K562 (cell line): ENCODE data around the gene ANO2. TPM values are rescaled to one million over a fixed set of nuclear protein-coding genes. Genes with fewer than 3 reads are reported as not detected.

Experiments
- ATF1 ChIP-seq, 2 experiments: fragments of 450-650 bp in 1 of 2; IDR thresholded peaks; 2 replicates each; pipeline ENCODE4 v1.6.1; 2016; ENCODE audit warnings: missing compliant biosample characterization in 1 of 2, missing genetic modification characterization in 1 of 2
- DDX20 ChIP-seq: fragments of 450-650 bp; IDR thresholded peaks from 2 replicates; pipeline ENCODE4 v1.6.1; 2016; ENCODE audit warnings: missing genetic modification characterization, low read depth, mild to moderate bottlenecking, missing compliant biosample characterization, moderate library complexity
- ELF1 ChIP-seq: fragments of 200-800 bp; sonication (Bioruptor generic); IDR thresholded peaks from 2 replicates; pipeline ENCODE4 v1.6.1; 2016; ENCODE audit warnings: missing genetic modification characterization, missing compliant biosample characterization
- ETV1 ChIP-seq: fragments of 450-650 bp; conservative IDR thresholded peaks from 2 replicates; pipeline ENCODE4 v1.6.1; 2016; ENCODE audit warnings: missing genetic modification characterization, control low read depth, low read depth, missing compliant biosample characterization
- GATAD2A ChIP-seq: fragments of 450-650 bp; IDR thresholded peaks from 2 replicates; pipeline ENCODE4 v1.6.1; 2017
- HNRNPL ChIP-seq: fragments of 200-400 bp; formaldehyde crosslinking; IDR thresholded peaks from 2 replicates; pipeline ENCODE4 v1.6.1; 2017; ENCODE audit warnings: low read depth, mild to moderate bottlenecking, low read length
- MEF2D ChIP-seq: conservative IDR thresholded peaks from 2 replicates; pipeline ENCODE4 v1.6.1; 2016; ENCODE audit warnings: low read depth, missing genetic modification characterization, missing compliant biosample characterization
- NFE2L1 ChIP-seq: fragments of 450-650 bp; IDR thresholded peaks from 2 replicates; pipeline ENCODE4 v1.6.1; 2016; ENCODE audit warnings: missing genetic modification characterization, low read depth, mild to moderate bottlenecking, missing compliant biosample characterization, moderate library complexity, borderline replicate concordance
- RBM22 ChIP-seq: fragments of 200-400 bp; formaldehyde crosslinking; IDR thresholded peaks from 2 replicates; pipeline ENCODE4 v1.6.1; 2018; ENCODE audit warnings: low read length, low read depth; ENCODE audit not compliant: poor library complexity, severe bottlenecking
- RREB1 ChIP-seq: fragments of 250-450 bp; sonication (Bioruptor Pico); IDR thresholded peaks from 2 replicates; pipeline ENCODE4 v1.4.0; 2020
- TCF7L2 ChIP-seq: fragments of 150-350 bp; IDR thresholded peaks from 2 replicates; pipeline ENCODE4 v1.6.1; 2016; ENCODE audit warnings: low read depth, mild to moderate bottlenecking, low read length, moderate library complexity
- ZNF263 ChIP-seq: sonication (generic); formaldehyde crosslinking; IDR thresholded peaks from 2 replicates; pipeline ENCODE4 v1.8.0; 2022; ENCODE audit warnings: mild to moderate bottlenecking, missing genetic modification reagents, borderline replicate concordance
- polyA plus RNA-seq, 8 experiments: library from polyadenylated mRNA; depleted of rRNA in 4 of 8; stranded (reverse) in 5 of 8; unstranded in 3 of 8; fragments of >200 nt; fragmentation: Nextera tagmentation in 2 of 8; fragmentation: Illumina TruSeq in 1 of 8; extraction: Ambion mirVana in 2 of 8; extraction: Trizol in 1 of 8; gene quantifications; 2 replicates each; pipeline versions ENCODE4 v1.2.1 to v1.2.3, GENCODE V29; 2011 to 2014; ENCODE audit warnings: inconsistent platforms in 1 of 8, missing spikeins in 1 of 8
- total RNA-seq, 7 experiments: library from RNA; depleted of rRNA in 6 of 7; stranded (reverse); fragments of >200 nt in 6 of 7; fragmentation: Illumina TruSeq in 2 of 7; extraction: Trizol in 2 of 7; gene quantifications; 2 replicates each; pipeline versions ENCODE4 v1.2.1 to v1.2.3, GENCODE V29; 2011 to 2021; ENCODE audit warnings: low replicate concordance in 1 of 7
- TF ChIP-seq, protein P1 (sequence below): fragments of 250-450 bp; sonication (Bioruptor Pico); IDR thresholded peaks from 2 replicates; pipeline ENCODE4 v1.4.0; 2020; ENCODE audit warnings: borderline replicate concordance
- TF ChIP-seq, protein P2 (sequence below): fragments of 450-650 bp; IDR thresholded peaks from 2 replicates; pipeline ENCODE4 v1.6.1; 2018; ENCODE audit not compliant: partially characterized antibody

ANO2 gene
- total and polyA plus RNA-seq, 9 of the 15 experiments (the other 6 are each of a cell fraction or from before 2014, with no cell fraction given): 0.64 TPM; not detected in 8

- no peak for TF ChIP-seq RREB1 (CRISPR knock-in tag)
- TF ChIP-seq ELF1 (tag): no peak
- TF ChIP-seq MEF2D (tag): no peak
- no peak for TF ChIP-seq ZNF263 (CRISPR knock-in tag)
- TF ChIP-seq TCF7L2: peak; percentile 45; the same call in 1 of the 2 replicates
- TF ChIP-seq NFE2L1 (tag): no peak
- TF ChIP-seq, protein P1, sequence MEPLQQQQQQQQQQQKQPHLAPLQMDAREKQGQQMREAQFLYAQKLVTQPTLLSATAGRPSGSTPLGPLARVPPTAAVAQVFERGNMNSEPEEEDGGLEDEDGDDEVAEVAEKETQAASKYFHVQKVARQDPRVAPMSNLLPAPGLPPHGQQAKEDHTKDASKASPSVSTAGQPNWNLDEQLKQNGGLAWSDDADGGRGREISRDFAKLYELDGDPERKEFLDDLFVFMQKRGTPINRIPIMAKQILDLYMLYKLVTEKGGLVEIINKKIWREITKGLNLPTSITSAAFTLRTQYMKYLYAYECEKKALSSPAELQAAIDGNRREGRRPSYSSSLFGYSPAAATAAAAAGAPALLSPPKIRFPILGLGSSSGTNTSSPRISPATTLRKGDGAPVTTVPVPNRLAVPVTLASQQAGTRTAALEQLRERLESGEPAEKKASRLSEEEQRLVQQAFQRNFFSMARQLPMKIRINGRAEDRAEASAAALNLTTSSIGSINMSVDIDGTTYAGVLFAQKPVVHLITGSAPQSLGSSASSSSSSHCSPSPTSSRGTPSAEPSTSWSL (CRISPR knock-in tag): no peak
- TF ChIP-seq RBM22: no peak
- no peak for TF ChIP-seq ETV1 (tag)
- no peak for TF ChIP-seq HNRNPL
- no peak for TF ChIP-seq ATF1 (CRISPR knock-in tag; IDR thresholded peaks at IDR 0.05)
- TF ChIP-seq ATF1 (tag; IDR thresholded peaks at IDR 0.05): peak; percentile 34; the same call in 1 of the 2 replicates
- TF ChIP-seq, protein P2, sequence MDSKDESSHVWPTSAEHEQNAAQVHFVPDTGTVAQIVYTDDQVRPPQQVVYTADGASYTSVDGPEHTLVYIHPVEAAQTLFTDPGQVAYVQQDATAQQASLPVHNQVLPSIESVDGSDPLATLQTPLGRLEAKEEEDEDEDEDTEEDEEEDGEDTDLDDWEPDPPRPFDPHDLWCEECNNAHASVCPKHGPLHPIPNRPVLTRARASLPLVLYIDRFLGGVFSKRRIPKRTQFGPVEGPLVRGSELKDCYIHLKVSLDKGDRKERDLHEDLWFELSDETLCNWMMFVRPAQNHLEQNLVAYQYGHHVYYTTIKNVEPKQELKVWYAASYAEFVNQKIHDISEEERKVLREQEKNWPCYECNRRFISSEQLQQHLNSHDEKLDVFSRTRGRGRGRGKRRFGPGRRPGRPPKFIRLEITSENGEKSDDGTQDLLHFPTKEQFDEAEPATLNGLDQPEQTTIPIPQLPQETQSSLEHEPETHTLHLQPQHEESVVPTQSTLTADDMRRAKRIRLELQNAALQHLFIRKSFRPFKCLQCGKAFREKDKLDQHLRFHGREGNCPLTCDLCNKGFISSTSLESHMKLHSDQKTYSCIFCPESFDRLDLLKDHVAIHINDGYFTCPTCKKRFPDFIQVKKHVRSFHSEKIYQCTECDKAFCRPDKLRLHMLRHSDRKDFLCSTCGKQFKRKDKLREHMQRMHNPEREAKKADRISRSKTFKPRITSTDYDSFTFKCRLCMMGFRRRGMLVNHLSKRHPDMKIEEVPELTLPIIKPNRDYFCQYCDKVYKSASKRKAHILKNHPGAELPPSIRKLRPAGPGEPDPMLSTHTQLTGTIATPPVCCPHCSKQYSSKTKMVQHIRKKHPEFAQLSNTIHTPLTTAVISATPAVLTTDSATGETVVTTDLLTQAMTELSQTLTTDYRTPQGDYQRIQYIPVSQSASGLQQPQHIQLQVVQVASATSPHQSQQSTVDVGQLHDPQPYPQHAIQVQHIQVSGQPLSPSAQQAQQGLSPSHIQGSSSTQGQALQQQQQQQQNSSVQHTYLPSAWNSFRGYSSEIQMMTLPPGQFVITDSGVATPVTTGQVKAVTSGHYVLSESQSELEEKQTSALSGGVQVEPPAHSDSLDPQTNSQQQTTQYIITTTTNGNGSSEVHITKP: no peak
- no peak for TF ChIP-seq DDX20 (tag)
- no peak for TF ChIP-seq GATAD2A
Observed at GRCh38 chr12:5612556-5613410, 332.3 kb downstream of the ANO2 start (continued).
